ENCODE results near the gene CATSPER1.
"Not testable (repeated sequence)": the region's sequence is repeated elsewhere in the genome, so short reads cannot be mapped to it uniquely, and the experiment has no call there.

CATSPER1 gene

GRCh38 chr11:66020618-66021357, 5.5 kb downstream of the CATSPER1 start:
- DNase-seq (ENCODE audit: low read depth): no peak

- no peak for DNase-seq (ENCODE audit: low read depth)
These were observed 6.1 kb downstream of the CATSPER1 start for GRCh38 chr11:66020212-66020611.

- no peak for DNase-seq (ENCODE audit: low read depth)
These were observed 9.0 kb downstream of the CATSPER1 start for GRCh38 chr11:66017321-66017720.

- no peak for DNase-seq (ENCODE audit: low read depth)
These were observed 9.5 kb downstream of the CATSPER1 start for GRCh38 chr11:66016793-66017177.

- DNase-seq (ENCODE audit: low read depth): no peak
These were observed 10.1 kb downstream of the CATSPER1 start for GRCh38 chr11:66015936-66016792.

GRCh38 chr11:66015454-66015881, 10.8 kb downstream of the CATSPER1 start:
- DNase-seq (ENCODE audit: low read depth): no peak

GRCh38 chr11:66014804-66015453, 11.3 kb downstream of the CATSPER1 start:
- DNase-seq (ENCODE audit: low read depth): no peak

GRCh38 chr11:66013762-66014100, 12.5 kb downstream of the CATSPER1 start:
- DNase-seq (ENCODE audit: low read depth): no peak

- no peak for DNase-seq (ENCODE audit: low read depth)
These were observed 13.1 kb downstream of the CATSPER1 start for GRCh38 chr11:66012946-66013761.

GRCh38 chr11:66012371-66012945, 13.8 kb downstream of the CATSPER1 start:
- no peak for DNase-seq (ENCODE audit: low read depth)

GRCh38 chr11:66011785-66012303, 14.4 kb downstream of the CATSPER1 start, which contains the start of gene CST6:
TSS of gene CST6 (plus strand) at chr11:66012008. CDS start at chr11:66012045, 37 bp downstream.
- no peak for DNase-seq (ENCODE audit: low read depth)

- DNase-seq (ENCODE audit: low read depth): no peak
These were observed 15.0 kb downstream of the CATSPER1 start for GRCh38 chr11:66011239-66011784.

GRCh38 chr11:66010036-66010435, 16.2 kb downstream of the CATSPER1 start:
- not testable (repeated sequence) for DNase-seq (ENCODE audit: low read depth)

- no peak for DNase-seq (ENCODE audit: low read depth)
These were observed 17.7 kb downstream of the CATSPER1 start for GRCh38 chr11:66008468-66009101.

- no peak for DNase-seq (ENCODE audit: low read depth)
These were observed 18.2 kb downstream of the CATSPER1 start for GRCh38 chr11:66008095-66008467.

GRCh38 chr11:66007201-66007634, 19.1 kb downstream of the CATSPER1 start:
- no peak for DNase-seq (ENCODE audit: low read depth)

GRCh38 chr11:66006891-66007176, 19.4 kb downstream of the CATSPER1 start:
- DNase-seq (ENCODE audit: low read depth): no peak

- no peak for DNase-seq (ENCODE audit: low read depth)
These were observed 20.0 kb downstream of the CATSPER1 start for GRCh38 chr11:66006134-66006890.

GRCh38 chr11:66004186-66004585, 22.1 kb downstream of the CATSPER1 start:
- no peak for DNase-seq (ENCODE audit: low read depth)

- DNase-seq (ENCODE audit: low read depth): no peak
These were observed 23.0 kb downstream of the CATSPER1 start for GRCh38 chr11:66003291-66003690.
